ENCODE results near the gene PPP1R16B.

DNA sequence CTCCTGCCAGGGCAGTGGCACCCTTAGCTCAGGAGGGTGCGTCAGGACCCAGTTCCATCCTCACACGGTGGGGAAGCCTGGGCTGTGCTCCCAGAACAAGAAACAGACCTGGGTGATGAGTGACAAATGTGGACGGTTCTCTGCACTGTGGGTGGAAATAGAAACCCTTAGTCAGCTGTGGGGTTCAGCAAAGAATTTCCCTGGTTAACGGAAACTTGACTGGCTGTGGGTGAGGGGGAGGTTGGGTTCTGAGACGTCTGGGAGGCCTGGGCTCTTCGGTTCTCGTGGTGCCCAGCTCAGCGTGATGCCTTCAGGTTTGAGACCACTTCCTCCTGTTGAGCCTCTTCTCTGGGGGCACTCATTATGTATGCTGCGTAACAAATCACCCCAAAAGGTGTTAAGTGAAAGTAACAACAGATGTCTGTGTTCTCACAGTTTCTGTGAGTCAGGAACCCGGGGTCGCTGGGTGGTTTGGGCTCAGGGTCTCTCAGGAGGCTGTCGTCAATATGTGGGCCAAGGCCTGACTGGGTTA lies 67.6 kb downstream of the PPP1R16B start:
- TF ChIP-seq, protein P1, sequence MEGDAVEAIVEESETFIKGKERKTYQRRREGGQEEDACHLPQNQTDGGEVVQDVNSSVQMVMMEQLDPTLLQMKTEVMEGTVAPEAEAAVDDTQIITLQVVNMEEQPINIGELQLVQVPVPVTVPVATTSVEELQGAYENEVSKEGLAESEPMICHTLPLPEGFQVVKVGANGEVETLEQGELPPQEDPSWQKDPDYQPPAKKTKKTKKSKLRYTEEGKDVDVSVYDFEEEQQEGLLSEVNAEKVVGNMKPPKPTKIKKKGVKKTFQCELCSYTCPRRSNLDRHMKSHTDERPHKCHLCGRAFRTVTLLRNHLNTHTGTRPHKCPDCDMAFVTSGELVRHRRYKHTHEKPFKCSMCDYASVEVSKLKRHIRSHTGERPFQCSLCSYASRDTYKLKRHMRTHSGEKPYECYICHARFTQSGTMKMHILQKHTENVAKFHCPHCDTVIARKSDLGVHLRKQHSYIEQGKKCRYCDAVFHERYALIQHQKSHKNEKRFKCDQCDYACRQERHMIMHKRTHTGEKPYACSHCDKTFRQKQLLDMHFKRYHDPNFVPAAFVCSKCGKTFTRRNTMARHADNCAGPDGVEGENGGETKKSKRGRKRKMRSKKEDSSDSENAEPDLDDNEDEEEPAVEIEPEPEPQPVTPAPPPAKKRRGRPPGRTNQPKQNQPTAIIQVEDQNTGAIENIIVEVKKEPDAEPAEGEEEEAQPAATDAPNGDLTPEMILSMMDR (IDR thresholded peaks at IDR 0.05; ENCODE audit: insufficient read depth, low read length, poor library complexity, severe bottlenecking) = no peak
- TF ChIP-seq EZH2phosphoT487 (conservative IDR thresholded peaks at IDR 0.05; ENCODE audit: low read length) = no peak

Measured in SU-DHL-6 (cell line).